ENCODE results near the gene ALDH3B1. TPM values are rescaled to one million over a fixed set of nuclear protein-coding genes. Genes with fewer than 3 reads are reported as not detected.

Gene ALDH3B1
- total RNA-seq, 1 experiment from 2014 or later: 60.8 TPM

GRCh38 chr11:68041617-68042218, 31.6 kb downstream of the ALDH3B1 start:
- DNase-seq (ENCODE audit: extremely low read depth, low read depth): no peak

- no peak for DNase-seq (ENCODE audit: extremely low read depth, low read depth)
Measured at GRCh38 chr11:68042219-68043028, 32.3 kb downstream of the ALDH3B1 start.

- DNase-seq (ENCODE audit: extremely low read depth, low read depth): no peak
Measured at GRCh38 chr11:68043029-68043348, 32.9 kb downstream of the ALDH3B1 start.

- peak; percentile 26 for DNase-seq (ENCODE audit: extremely low read depth, low read depth)
Measured at GRCh38 chr11:68043349-68044144, 33.4 kb downstream of the ALDH3B1 start.

- no peak for DNase-seq (ENCODE audit: extremely low read depth, low read depth)
Measured at GRCh38 chr11:68044145-68044813, 34.2 kb downstream of the ALDH3B1 start.

- DNase-seq (ENCODE audit: extremely low read depth, low read depth): no peak
Measured at GRCh38 chr11:68044898-68045351, 34.8 kb downstream of the ALDH3B1 start.

- no peak for DNase-seq (ENCODE audit: extremely low read depth, low read depth)
Measured at GRCh38 chr11:68047437-68048290, 37.5 kb downstream of the ALDH3B1 start.

- DNase-seq (ENCODE audit: extremely low read depth, low read depth): no peak
Measured at GRCh38 chr11:68048681-68049508, 38.8 kb downstream of the ALDH3B1 start.

- no peak for DNase-seq (ENCODE audit: extremely low read depth, low read depth)
Measured at GRCh38 chr11:68049509-68050370, 39.6 kb downstream of the ALDH3B1 start.

GRCh38 chr11:68050371-68050841, 40.3 kb downstream of the ALDH3B1 start:
- DNase-seq (ENCODE audit: extremely low read depth, low read depth): no peak

- DNase-seq (ENCODE audit: extremely low read depth, low read depth): no peak
Measured at GRCh38 chr11:68051191-68052136, 41.3 kb downstream of the ALDH3B1 start.

- DNase-seq (ENCODE audit: extremely low read depth, low read depth): no peak
Measured at GRCh38 chr11:68052137-68052873, 42.2 kb downstream of the ALDH3B1 start.

GRCh38 chr11:68053117-68053516, 43.0 kb downstream of the ALDH3B1 start:
- no peak for DNase-seq (ENCODE audit: extremely low read depth, low read depth)

GRCh38 chr11:68053981-68054812, 44.1 kb downstream of the ALDH3B1 start:
- DNase-seq (ENCODE audit: extremely low read depth, low read depth): no peak

Data from NCI-H460 (cell line).